ENCODE measurements around the gene SLC12A7. TPM values are rescaled to one million over a fixed set of nuclear protein-coding genes. Genes with fewer than 3 reads are reported as not detected.

The SLC12A7 gene
- total RNA-seq, 2 experiments from 2014 or later, result 0.06 TPM; not detected in 1

GRCh38 chr5:1005904-1006655 is 105.8 kb downstream of the SLC12A7 start:
- TF ChIP-seq EZH2phosphoT487 (IDR thresholded peaks at IDR 0.05; ENCODE audit: borderline replicate concordance, low read depth, low read length) (no peak), CTCF (conservative IDR thresholded peaks at IDR 0.05; ENCODE audit: low read length) (no peak)
- H2AFZ ChIP-seq (ENCODE audit: low read length), result no peak overlapping the region
- H3K9me3 ChIP-seq (ENCODE audit: low read length), result no peaks in the 10 kb centered on the region
- ChIA-PET POLR2A (no interaction called here), CTCF (ENCODE audit: unreplicated experiment) (no interaction called here)
- no TSS peak for BruUV-seq (replicated peaks)
- no peaks in the 10 kb centered on the region for H4K20me1 ChIP-seq (ENCODE audit: insufficient read depth, low read length)
- H3K36me3 ChIP-seq (ENCODE audit: insufficient read depth, low read length), result no peaks in the 10 kb centered on the region
- H3K4me3 ChIP-seq (ENCODE audit: low read depth, low read length, poor library complexity, severe bottlenecking), result no peak overlapping the region
- intact Hi-C loops (cut with micrococcal nuclease; ENCODE audit: unreplicated experiment), result no loop called here
- H3K4me2 ChIP-seq (ENCODE audit: low read length), result no peak overlapping the region
- H3K9me2 ChIP-seq (ENCODE audit: insufficient read depth, low read length), result no peaks in the 10 kb centered on the region
- H3K27ac ChIP-seq (ENCODE audit: low read depth, low read length, poor library complexity, severe bottlenecking), result no peak overlapping the region
- no peak for DNase-seq (ENCODE audit: low spot score)
- no peaks in the 10 kb centered on the region for H3K4me1 ChIP-seq (ENCODE audit: insufficient read depth, low read length, poor library complexity, severe bottlenecking)
- no peaks in the 10 kb centered on the region for H3K79me2 ChIP-seq (ENCODE audit: insufficient read depth, low read depth, low read length)

- Histone ChIP-seq H3K27ac (ENCODE audit: low read depth, low read length, poor library complexity, severe bottlenecking) (no peak overlapping the region), H3K9me3 (ENCODE audit: low read length) (no peaks in the 10 kb centered on the region), H3K4me2 (ENCODE audit: low read length) (no peak overlapping the region), H4K20me1 (ENCODE audit: insufficient read depth, low read length) (no peaks in the 10 kb centered on the region), H3K9me2 (ENCODE audit: insufficient read depth, low read length) (no peaks in the 10 kb centered on the region), H2AFZ (ENCODE audit: low read length) (no peak overlapping the region), H3K4me1 (ENCODE audit: insufficient read depth, low read length, poor library complexity, severe bottlenecking) (no peaks in the 10 kb centered on the region), H3K36me3 (ENCODE audit: insufficient read depth, low read length) (no peaks in the 10 kb centered on the region), H3K4me3 (ENCODE audit: low read depth, low read length, poor library complexity, severe bottlenecking) (no peak overlapping the region), H3K79me2 (ENCODE audit: insufficient read depth, low read depth, low read length) (no peaks in the 10 kb centered on the region)
- CTCF ChIA-PET (ENCODE audit: unreplicated experiment), result no interaction called here
- POLR2A ChIA-PET, result no interaction called here
- TF ChIP-seq CTCF (conservative IDR thresholded peaks at IDR 0.05; ENCODE audit: low read length) (no peak), EZH2phosphoT487 (IDR thresholded peaks at IDR 0.05; ENCODE audit: borderline replicate concordance, low read depth, low read length) (no peak)
- DNase-seq (ENCODE audit: low spot score), result no peak
- intact Hi-C loops (cut with micrococcal nuclease; ENCODE audit: unreplicated experiment), result no loop called here
- no TSS peak for BruUV-seq (replicated peaks)
Observed at GRCh38 chr5:1005249-1005851, 106.5 kb downstream of the SLC12A7 start.
